ENCODE results near the gene RNF214. TPM values are rescaled to one million over a fixed set of nuclear protein-coding genes. Genes with fewer than 3 reads are reported as not detected.
A peak's percentile ranks its signal among the peaks of the same experiment; 100 is the strongest.

The RNF214 gene
- total and polyA plus RNA-seq, 2 of the 13 experiments (the other 11 are each of a cell fraction or from before 2014, with no cell fraction given), result 10.7 to 12.6 TPM

DNA sequence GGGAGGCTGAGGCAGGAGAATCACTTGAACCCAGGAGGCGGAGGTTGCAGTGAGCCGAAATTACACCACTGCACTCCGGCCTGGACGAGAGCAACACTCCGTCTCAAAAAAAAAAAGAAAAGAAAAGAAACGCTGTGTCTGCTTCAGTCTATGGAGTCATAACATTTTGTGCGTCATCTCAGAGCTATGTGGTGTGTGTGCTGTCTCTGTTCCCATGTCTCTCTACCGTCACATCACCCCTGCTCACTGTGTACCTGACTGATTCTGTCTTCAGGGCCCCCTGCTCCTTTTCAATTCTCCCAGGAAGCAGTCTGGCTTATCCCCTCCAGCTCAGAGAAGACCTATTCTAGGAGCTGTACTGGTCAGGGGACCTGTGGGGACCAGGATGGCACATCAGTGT, 65.7 kb downstream of the RNF214 start:
- Histone ChIP-seq H4K20me1 (ENCODE audit: insufficient read depth, low read length) (no peaks in the 10 kb centered on the region), H3K4me1 (ENCODE audit: insufficient read depth, low read length) (peaks cover 51% of the 10 kb centered on the region), H3K9me3 (ENCODE audit: low read length) (no peaks in the 10 kb centered on the region), H3K79me2 (ENCODE audit: insufficient read depth, low read length) (peaks cover 2% of the 10 kb centered on the region), H3K36me3 (replicated peaks in 1 of 2; ENCODE audit: control insufficient read depth in 1 of 2, insufficient read depth in 2 of 2, low read length in 2 of 2) (peaks cover 0 to 4% of the 10 kb centered on the region in 2 experiments; a peak in 1 of 5 replicates), H2AFZ (ENCODE audit: low read length) (no peak overlapping the region), H3K27ac (ENCODE audit: extremely low read length, insufficient read depth, low read length) (no peak overlapping the region), H3K4me3 (replicated peaks in 1 of 3; ENCODE audit: insufficient read depth in 1 of 3, low read depth in 2 of 3, low read length in 3 of 3) (no peak overlapping the region), H3K9ac (ENCODE audit: insufficient read depth, low read depth, low read length) (no peak overlapping the region), H3K27me3 (ENCODE audit: control insufficient read depth in 1 of 2, insufficient read depth in 2 of 2, low read length in 2 of 2) (no peaks in the 10 kb centered on the region), H3K4me2 (ENCODE audit: low read depth, low read length) (no peak overlapping the region)
- POLR2A ChIA-PET, result interaction anchor here (6.5 kb wide), 1 partner anchor 30 kb away, joined by 33 read pairs; the partner anchor contains the start of gene CEP164
- CTCF ChIA-PET (ENCODE audit: low intra/inter-chr PET ratio, low total read pairs), result no interaction called here
- no TSS peak for BruUV-seq (replicated peaks)
- in situ Hi-C loops (cut with HindIII; ENCODE audit: extremely low pct_ligation_motif_present, low pct_unique_long_range_greater_than_20kb), result no loop called here
- FAIRE-seq (no peak), ATAC-seq (no peak), DNase-seq (ENCODE audit: low spot score) (no peak)
- no peak for TF ChIP-seq ZNF20 (CRISPR knock-in tag; IDR thresholded peaks at IDR 0.05)
- TF ChIP-seq PHF20 (CRISPR knock-in tag; IDR thresholded peaks at IDR 0.05), result no peak
- intact Hi-C loops (cut with micrococcal nuclease; ENCODE audit: unreplicated experiment), result no loop called here
- WGBS (ENCODE audit: low lambda C conversion rate), result 98% methylated on average over 8 of the region's 8 CpGs

DNA sequence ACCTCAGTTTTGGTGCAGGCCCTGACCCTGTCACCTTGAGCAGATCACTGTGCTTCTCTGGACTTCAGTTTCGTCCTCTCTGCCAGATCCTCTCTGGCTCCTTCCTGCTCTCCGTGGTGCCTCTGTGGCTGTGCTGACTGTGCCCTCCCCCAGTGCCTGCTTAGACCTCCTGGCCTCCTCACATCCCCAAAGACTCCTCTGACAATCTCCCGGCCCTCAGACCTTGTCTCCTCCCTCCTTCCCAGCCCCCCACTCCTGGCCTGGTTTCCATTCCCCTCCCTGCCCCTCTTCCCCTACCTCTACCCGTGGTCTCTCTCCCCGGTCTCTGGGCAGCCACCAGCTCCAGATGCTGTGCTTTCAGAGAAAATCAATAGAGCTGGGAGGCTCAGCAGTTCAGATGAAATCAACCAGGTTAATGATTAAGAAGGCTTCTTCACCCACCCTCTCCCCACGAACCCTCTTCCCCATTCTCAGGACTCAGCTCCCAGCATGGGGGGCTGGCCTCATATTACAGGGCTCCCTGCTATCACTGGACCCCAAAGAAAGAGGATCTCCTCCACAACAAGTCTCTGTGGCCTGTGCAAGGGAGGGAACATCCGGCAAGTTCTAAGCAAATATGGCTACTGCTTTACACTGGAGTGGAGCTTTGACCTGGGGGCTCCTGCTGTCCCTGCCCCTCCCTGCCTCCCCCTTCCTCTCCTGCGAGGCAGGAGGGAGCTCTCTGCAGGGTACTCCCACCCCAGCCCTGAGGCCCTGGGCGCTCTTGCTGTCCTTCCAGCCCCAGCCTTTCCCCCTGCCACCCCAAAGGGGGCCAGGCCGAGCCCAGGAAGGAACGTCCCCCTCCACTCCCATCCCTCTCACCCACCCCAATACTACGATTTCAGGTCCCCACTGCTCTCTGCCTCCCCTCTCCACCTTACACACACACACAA, 67.1 kb downstream of the RNF214 start:
- DNase-seq (ENCODE audit: low spot score) (peak; percentile 79), ATAC-seq (peak; percentile 83), FAIRE-seq (peak; percentile 85)
- in situ Hi-C loops (cut with HindIII; ENCODE audit: extremely low pct_ligation_motif_present, low pct_unique_long_range_greater_than_20kb) (no loop called here), intact Hi-C loops (cut with micrococcal nuclease; ENCODE audit: unreplicated experiment) (no loop called here)
- H2AFZ ChIP-seq (ENCODE audit: low read length), result no peak overlapping the region
- H3K9ac ChIP-seq (ENCODE audit: insufficient read depth, low read depth, low read length), result peak overlapping the region; percentile 71
- H3K4me3 ChIP-seq (replicated peaks in 1 of 3; ENCODE audit: insufficient read depth in 1 of 3, low read depth in 2 of 3, low read length in 3 of 3), result peak overlapping the region; percentile 62 to 78 (median 65)
- no peaks in the 10 kb centered on the region; a peak in 1 of 5 replicates for H3K36me3 ChIP-seq (replicated peaks in 1 of 2; ENCODE audit: control insufficient read depth in 1 of 2, insufficient read depth in 2 of 2, low read length in 2 of 2)
- POLR2A ChIA-PET, result interaction anchor here (0.8 to 7.1 kb wide), 11 partner anchors 10 to 470 kb away, joined by 3 to 62 read pairs (median 5); partner anchors contain the start of genes APOC3, BACE1, CEP164 and PCSK7
- WGBS (ENCODE audit: low lambda C conversion rate), result 6% methylated on average over 10 of the region's 12 CpGs
- H3K27me3 ChIP-seq (ENCODE audit: control insufficient read depth in 1 of 2, insufficient read depth in 2 of 2, low read length in 2 of 2), result no peaks in the 10 kb centered on the region
- H4K20me1 ChIP-seq (ENCODE audit: insufficient read depth, low read length), result no peaks in the 10 kb centered on the region
- peaks cover 2% of the 10 kb centered on the region for H3K79me2 ChIP-seq (ENCODE audit: insufficient read depth, low read length)
- BruUV-seq (replicated peaks), result no TSS peak
- peak overlapping the region; percentile 92 for H3K27ac ChIP-seq (ENCODE audit: extremely low read length, insufficient read depth, low read length)
- peak overlapping the region; percentile 85 for H3K4me2 ChIP-seq (ENCODE audit: low read depth, low read length)
- CTCF ChIA-PET (ENCODE audit: low intra/inter-chr PET ratio, low total read pairs), result no interaction called here
- H3K4me1 ChIP-seq (ENCODE audit: insufficient read depth, low read length), result peaks cover 65% of the 10 kb centered on the region
- no peaks in the 10 kb centered on the region for H3K9me3 ChIP-seq (ENCODE audit: low read length)
- TF ChIP-seq ZNF780A (CRISPR knock-in tag; IDR thresholded peaks at IDR 0.05) (no peak), SP1 (IDR thresholded peaks at IDR 0.05) (no peak), SP1 (CRISPR knock-in tag; IDR thresholded peaks at IDR 0.05) (no peak; the same call in 1 of the 2 replicates), ZNF33A (CRISPR knock-in tag; IDR thresholded peaks at IDR 0.05; ENCODE audit: borderline replicate concordance) (no peak), ATF1 (CRISPR knock-in tag; IDR thresholded peaks at IDR 0.05) (no peak), ZNF737 (CRISPR knock-in tag; IDR thresholded peaks at IDR 0.05; ENCODE audit: borderline replicate concordance) (no peak), ZC3H13 (CRISPR knock-in tag; IDR thresholded peaks at IDR 0.05) (no peak), GATAD2A (CRISPR knock-in tag; IDR thresholded peaks at IDR 0.05) (peak; percentile 72), ZNF557 (CRISPR knock-in tag; IDR thresholded peaks at IDR 0.05) (0 out of 2 replicates have a peak, but pooled peaks have one; percentile 27), CCDC6 (CRISPR knock-in tag; IDR thresholded peaks at IDR 0.05) (peak; percentile 25; the same call in 1 of the 2 replicates), ZFP41 (CRISPR knock-in tag; IDR thresholded peaks at IDR 0.05; ENCODE audit: borderline replicate concordance) (no peak), NONO (IDR thresholded peaks at IDR 0.05) (no peak), NONO (CRISPR knock-in tag; conservative IDR thresholded peaks at IDR 0.05) (0 out of 2 replicates have a peak, but pooled peaks have one; percentile 11), ZNF343 (CRISPR knock-in tag; IDR thresholded peaks at IDR 0.05) (0 out of 2 replicates have a peak, but pooled peaks have one; percentile 54), ZNF121 (CRISPR knock-in tag; IDR thresholded peaks at IDR 0.05) (no peak), MEIS2 (CRISPR knock-in tag; IDR thresholded peaks at IDR 0.05) (peak; percentile 48; the same call in 1 of the 2 replicates), SRSF9 (IDR thresholded peaks at IDR 0.05; ENCODE audit: borderline replicate concordance, insufficient read depth, low read depth, low read length, poor library complexity, severe bottlenecking) (no peak), ZNF660 (CRISPR knock-in tag; IDR thresholded peaks at IDR 0.05; ENCODE audit: borderline replicate concordance, low read depth) (no peak)

All from HepG2 (cell line).